T-cell (primary cell): Measurements from ENCODE around the gene KCND2. TPM values are rescaled to one million over a fixed set of nuclear protein-coding genes. Genes with fewer than 3 reads are reported as not detected.
A peak's percentile ranks its signal among the peaks of the same experiment; 100 is the strongest.

Experiments
- ATAC-seq, 4 experiments: fragments of 200-7000 bp in 3 of 4; fragments of 150-1000 bp in 1 of 4; cut with Tn5 transposase; replicated peaks in 1 of 4; 1 replicate in 3 of 4; 2 replicates in 1 of 4; pipeline ENCODE4 v1.10.0; 2021; ENCODE audit warnings: moderate library complexity in 3 of 4, mild to moderate bottlenecking in 2 of 4, moderate number of reproducible peaks in 1 of 4
- CTCF ChIA-PET, 2 donors: fragments of 300-600 bp; sonication (Branson Sonifier 250); formaldehyde crosslinking; loops; one replicate each; lab custom pipeline; 2022; ENCODE audit warnings: antibody characterized with exemption in 2 of 2; lab: Charles Lee
- POLR2A ChIA-PET, 2 donors: fragments of 300-600 bp; sonication (Branson Sonifier 250); formaldehyde crosslinking; loops; one replicate each; lab custom pipeline; 2022; ENCODE audit warnings: antibody characterized with exemption in 2 of 2; lab: Charles Lee
- DNase-seq, 35 experiments: peaks; one replicate each; pipeline versions ENCODE4 v3.0.0 to v3.0.0-alpha.2; 2013 to 2023
- H3K27ac ChIP-seq: one replicate; pipeline ENCODE4 v1.5.1; 2013; ENCODE audit warnings: low read length
- H3K27me3 ChIP-seq, 2 experiments: replicated peaks in 1 of 2; 1 replicate in 1 of 2; 2 replicates in 1 of 2; pipeline versions ENCODE4 v1.6.1 to v1.7.0; 2013; ENCODE audit warnings: low read length in 1 of 2, mixed read lengths in 1 of 2; ENCODE audit not compliant: control insufficient read depth in 2 of 2, insufficient read depth in 2 of 2; ENCODE audit errors: extremely low read depth in 1 of 2
- H3K36me3 ChIP-seq, 2 donors: 1 replicate in 1 of 2; 2 replicates in 1 of 2; pipeline versions ENCODE4 v1.6.1 to v1.7.0; 2013; ENCODE audit warnings: low read length in 1 of 2; ENCODE audit not compliant: control insufficient read depth in 2 of 2, insufficient read depth in 1 of 2; ENCODE audit errors: extremely low read depth in 1 of 2
- H3K4me1 ChIP-seq, 2 experiments: 1 replicate in 1 of 2; 2 replicates in 1 of 2; pipeline versions ENCODE4 v1.6.1 to v1.7.0; 2013; ENCODE audit warnings: low read length in 2 of 2, mixed read lengths in 1 of 2; ENCODE audit not compliant: insufficient read depth in 2 of 2, control insufficient read depth in 1 of 2; ENCODE audit errors: extremely low read depth in 1 of 2
- H3K4me3 ChIP-seq, 2 donors: 1 replicate in 1 of 2; 2 replicates in 1 of 2; pipeline versions ENCODE4 v1.5.1 to v1.7.0; 2013; ENCODE audit warnings: mild to moderate bottlenecking in 2 of 2, low read length in 1 of 2, moderate library complexity in 1 of 2; ENCODE audit not compliant: control insufficient read depth in 1 of 2; ENCODE audit errors: extremely low read depth in 1 of 2
- H3K9me3 ChIP-seq: 2 replicates; pipeline ENCODE4 v1.7.0; 2013
- H3K27ac Mint-ChIP-seq, 2 donors: one replicate each; pipeline ENCODE4 v1.8.0; 2020 to 2021; ENCODE audit warnings: mild to moderate bottlenecking in 2 of 2, mixed read lengths in 2 of 2
- H3K27me3 Mint-ChIP-seq, 2 donors: one replicate each; pipeline ENCODE4 v1.8.0; 2021 to 2022; ENCODE audit warnings: mixed read lengths in 2 of 2
- H3K36me3 Mint-ChIP-seq: one replicate; pipeline ENCODE4 v1.8.0; 2021; ENCODE audit warnings: mixed read lengths
- H3K4me1 Mint-ChIP-seq, 3 donors: one replicate each; pipeline ENCODE4 v1.8.0; 2020 to 2022; ENCODE audit warnings: mixed read lengths in 3 of 3, mild to moderate bottlenecking in 1 of 3
- H3K4me3 Mint-ChIP-seq, 3 donors: one replicate each; pipeline ENCODE4 v1.8.0; 2020 to 2022; ENCODE audit warnings: mild to moderate bottlenecking in 3 of 3, mixed read lengths in 3 of 3, moderate library complexity in 3 of 3
- H3K9me3 Mint-ChIP-seq, 3 donors: one replicate each; pipeline ENCODE4 v1.8.0; 2020 to 2022; ENCODE audit warnings: mixed read lengths in 3 of 3
- WGBS: methylation state at CpG from one replicate; pipeline ENCODE4 v1.1.5; 2013; ENCODE audit warnings: missing lambda C conversion rate; ENCODE audit not compliant: insufficient coverage; 5-methylcytosine and 5-hydroxymethylcytosine counted together
- total RNA-seq, 35 experiments: library from RNA in 6 of 35; stranded (reverse) in 6 of 35; fragments of 120-200 nt in 1 of 35; gene quantifications; one replicate each; pipeline versions ENCODE4 v1.2.1 to v1.2.4 and lab custom pipeline; 2013 to 2026

The KCND2 gene
- total RNA-seq, 5 donors from 2014 or later (not counting 1 experiment from before 2014, with no cell fraction given) = not detected

DNA sequence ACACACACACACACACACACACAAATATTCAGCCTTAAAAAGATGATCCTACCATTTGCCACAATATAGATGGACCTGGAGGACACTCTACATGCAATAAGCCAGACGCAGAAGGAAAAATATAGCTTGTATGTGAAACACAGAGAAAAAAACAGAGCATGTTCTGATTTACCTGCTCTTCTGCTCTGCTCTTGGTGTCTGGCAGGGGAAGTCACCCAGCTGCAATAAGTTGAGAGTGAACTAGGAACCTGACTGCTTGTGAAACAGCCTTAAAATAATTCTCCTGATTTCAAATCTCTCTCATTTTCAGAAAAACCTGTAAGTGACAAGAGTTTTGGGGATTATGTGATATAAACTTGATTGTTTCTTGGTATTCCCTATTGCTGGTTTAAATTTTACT is 31.0 kb upstream of the KCND2 start:
- H3K4me1 Mint-ChIP-seq = no peaks in the 10 kb centered on the region
- DNase-seq (no peak), ATAC-seq (no peak)
- H3K9me3 Mint-ChIP-seq = peaks cover 5 to 9% (median 6%) of the 10 kb centered on the region in 3 donors
- H3K27me3 Mint-ChIP-seq = no peaks in the 10 kb centered on the region
- H3K27me3 ChIP-seq = no peaks in the 10 kb centered on the region
- no peak overlapping the region for H3K4me3 Mint-ChIP-seq
- H3K4me1 ChIP-seq = no peaks in the 10 kb centered on the region
- ChIA-PET CTCF (no interaction called here), POLR2A (no interaction called here)
- H3K36me3 Mint-ChIP-seq = no peaks in the 10 kb centered on the region
- no peak overlapping the region for H3K27ac ChIP-seq
- H3K9me3 ChIP-seq = no peaks in the 10 kb centered on the region
- 100% methylated on average over 1 of the region's 1 CpG for WGBS
- no peaks in the 10 kb centered on the region for H3K36me3 ChIP-seq
- H3K27ac Mint-ChIP-seq = no peak overlapping the region
- no peak overlapping the region for H3K4me3 ChIP-seq

DNA sequence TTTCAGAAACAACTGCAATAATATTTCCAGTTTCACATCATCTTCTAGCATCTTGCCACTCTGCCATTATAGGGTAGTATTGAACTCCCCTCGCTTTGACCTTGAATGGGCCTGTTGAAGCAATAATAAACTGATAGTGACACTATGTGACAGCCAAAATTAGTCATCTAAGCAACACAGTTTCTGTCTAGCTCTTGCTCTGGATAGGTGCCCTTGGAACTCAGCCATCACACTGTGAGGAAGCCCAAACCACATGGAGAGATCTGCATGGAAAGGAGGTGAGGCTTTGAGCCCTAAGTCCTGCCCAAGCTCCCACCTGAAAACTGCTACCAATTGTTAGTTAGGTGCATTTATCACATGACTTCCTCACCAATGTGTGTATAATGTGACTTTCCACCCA is 18.1 kb upstream of the KCND2 start:
- Histone ChIP-seq H3K27me3 (no peaks in the 10 kb centered on the region), H3K36me3 (no peaks in the 10 kb centered on the region), H3K9me3 (no peaks in the 10 kb centered on the region), H3K4me3 (no peak overlapping the region), H3K4me1 (no peaks in the 10 kb centered on the region), H3K27ac (no peak overlapping the region)
- ATAC-seq = no peak
- no peaks in the 10 kb centered on the region for H3K36me3 Mint-ChIP-seq
- no peaks in the 10 kb centered on the region for H3K27me3 Mint-ChIP-seq
- H3K27ac Mint-ChIP-seq = no peak overlapping the region
- ChIA-PET CTCF (no interaction called here), POLR2A (no interaction called here)
- no peak overlapping the region for H3K4me3 Mint-ChIP-seq
- H3K4me1 Mint-ChIP-seq = no peaks in the 10 kb centered on the region
- no peak for DNase-seq
- no CpG with 5 or more reads among the region's 1 CpG for WGBS
- H3K9me3 Mint-ChIP-seq = peaks cover 7 to 32% (median 11%) of the 10 kb centered on the region in 3 donors

DNA sequence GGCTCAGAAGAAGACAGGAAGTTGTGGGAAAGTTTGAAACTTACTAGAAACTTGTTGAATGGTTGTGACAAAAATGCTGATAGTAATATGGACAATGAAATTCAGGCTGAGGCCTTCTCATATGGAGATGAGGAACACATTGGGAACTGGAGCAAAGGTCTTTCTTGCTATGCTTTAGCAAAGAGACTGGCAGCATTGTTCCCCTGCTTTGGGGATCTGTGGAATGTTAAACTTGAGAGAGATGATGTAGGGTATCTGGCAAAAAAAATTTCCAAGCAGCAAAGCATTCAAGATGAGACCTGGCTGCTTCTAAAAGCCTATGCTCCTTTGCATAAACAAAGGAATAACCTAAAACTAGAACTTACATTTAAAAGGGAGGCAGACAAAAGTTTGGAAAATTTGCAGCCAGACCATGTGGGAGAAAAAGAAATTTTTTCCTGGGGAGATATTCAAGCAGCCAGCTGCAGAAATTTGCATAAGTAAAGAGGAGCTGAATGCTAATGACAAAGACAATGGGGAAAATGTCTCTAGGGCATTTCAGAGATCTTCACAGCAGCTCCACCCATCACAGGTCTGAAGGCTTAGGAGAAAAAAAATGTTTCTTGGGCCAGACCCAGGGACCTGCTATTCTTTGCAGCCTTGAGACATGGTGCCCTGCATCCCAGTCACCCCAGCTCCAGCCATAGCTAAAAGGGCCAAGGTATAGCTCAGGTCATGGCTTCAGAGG is 16.5 kb upstream of the KCND2 start:
- ChIA-PET POLR2A (no interaction called here), CTCF (no interaction called here)
- H3K4me1 Mint-ChIP-seq = no peaks in the 10 kb centered on the region
- H3K9me3 ChIP-seq = no peaks in the 10 kb centered on the region
- no peaks in the 10 kb centered on the region for H3K27me3 ChIP-seq
- no peaks in the 10 kb centered on the region for H3K36me3 ChIP-seq
- no peak overlapping the region for H3K27ac Mint-ChIP-seq
- no peak overlapping the region for H3K4me3 Mint-ChIP-seq
- no peaks in the 10 kb centered on the region for H3K4me1 ChIP-seq
- ATAC-seq = no peak
- H3K4me3 ChIP-seq = no peak overlapping the region
- DNase-seq = no peak
- H3K9me3 Mint-ChIP-seq = peaks cover 9 to 32% (median 15%) of the 10 kb centered on the region in 3 donors
- H3K27ac ChIP-seq = no peak overlapping the region
- H3K27me3 Mint-ChIP-seq = no peaks in the 10 kb centered on the region
- no peaks in the 10 kb centered on the region for H3K36me3 Mint-ChIP-seq

DNA sequence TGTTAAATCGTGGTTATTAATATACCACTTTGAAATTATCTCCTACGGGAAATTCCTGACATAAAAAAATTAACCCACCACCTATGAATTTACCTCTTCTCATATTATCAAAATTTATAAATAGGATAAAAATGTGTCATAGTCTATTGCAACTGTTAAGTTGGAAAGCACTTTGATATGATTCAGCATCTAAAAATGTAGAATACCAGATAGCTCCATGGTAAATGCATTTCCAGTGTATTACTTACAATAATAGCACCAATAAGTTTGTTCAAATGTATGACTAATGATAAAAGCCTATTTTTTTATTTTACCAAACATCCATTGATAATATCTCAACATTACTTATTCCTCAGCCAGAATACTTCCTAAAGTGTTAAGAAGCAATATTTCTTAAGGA is 13.6 kb upstream of the KCND2 start:
- peaks cover 5 to 21% (median 15%) of the 10 kb centered on the region in 3 donors for H3K9me3 Mint-ChIP-seq
- DNase-seq = no peak
- ChIA-PET CTCF (no interaction called here), POLR2A (no interaction called here)
- H3K27me3 Mint-ChIP-seq = no peaks in the 10 kb centered on the region
- Histone ChIP-seq H3K27ac (no peak overlapping the region), H3K36me3 (no peaks in the 10 kb centered on the region), H3K4me3 (no peak overlapping the region), H3K4me1 (no peaks in the 10 kb centered on the region), H3K27me3 (no peaks in the 10 kb centered on the region), H3K9me3 (no peaks in the 10 kb centered on the region)
- H3K36me3 Mint-ChIP-seq = no peaks in the 10 kb centered on the region
- no peak for ATAC-seq
- no CpG with 5 or more reads among the region's 2 CpGs for WGBS
- H3K27ac Mint-ChIP-seq = no peak overlapping the region
- H3K4me1 Mint-ChIP-seq = no peaks in the 10 kb centered on the region
- H3K4me3 Mint-ChIP-seq = no peak overlapping the region

DNA sequence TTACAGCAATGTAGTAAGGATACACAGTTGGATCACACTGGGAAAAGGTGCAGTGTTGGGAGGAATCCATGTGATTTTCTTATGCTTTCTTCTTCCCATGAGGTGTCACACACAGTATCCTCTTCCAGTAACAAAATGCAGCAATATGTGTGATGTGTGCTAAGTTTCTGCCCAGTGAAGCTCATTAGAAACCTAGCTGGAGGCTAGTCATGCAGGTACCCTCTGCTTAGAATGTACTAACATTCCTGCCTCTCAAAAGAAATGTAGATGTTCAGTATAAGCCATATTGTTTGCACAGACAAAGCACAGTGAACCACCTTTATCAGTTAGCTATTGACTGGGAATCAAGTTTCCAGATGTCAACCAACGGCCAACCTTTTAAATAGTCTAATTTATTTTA is 12.9 kb upstream of the KCND2 start:
- no peak for DNase-seq
- ATAC-seq = no peak
- Histone ChIP-seq H3K4me1 (no peaks in the 10 kb centered on the region), H3K36me3 (no peaks in the 10 kb centered on the region), H3K4me3 (no peak overlapping the region), H3K27ac (no peak overlapping the region), H3K27me3 (no peaks in the 10 kb centered on the region), H3K9me3 (no peaks in the 10 kb centered on the region)
- POLR2A ChIA-PET = no interaction called here
- Mint-ChIP-seq H3K27me3 (no peaks in the 10 kb centered on the region), H3K4me3 (no peak overlapping the region), H3K36me3 (no peaks in the 10 kb centered on the region), H3K27ac (no peak overlapping the region), H3K9me3 (peaks cover 5 to 16% (median 15%) of the 10 kb centered on the region in 3 donors), H3K4me1 (no peaks in the 10 kb centered on the region)
- no CpG with 5 or more reads among the region's 1 CpG for WGBS
- CTCF ChIA-PET = no interaction called here

DNA sequence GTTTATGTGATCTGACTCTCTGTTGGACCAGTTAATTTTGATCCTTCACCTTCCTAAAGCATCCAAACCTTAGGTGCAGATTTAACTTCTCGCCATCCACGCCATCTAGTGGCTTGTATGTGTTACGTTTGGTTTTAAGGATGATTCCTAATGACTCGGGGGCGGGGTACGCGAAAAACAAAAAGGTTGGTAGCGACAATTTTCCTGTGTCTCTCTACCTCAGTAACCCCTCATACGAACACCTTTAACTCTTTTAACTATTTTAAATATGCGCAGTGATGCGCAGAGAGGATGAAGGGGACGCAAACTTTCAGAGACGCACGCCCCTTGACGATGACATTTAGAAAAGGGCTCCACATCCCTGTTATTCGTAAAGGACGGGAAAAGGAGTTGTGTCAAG is 714 bp upstream of the KCND2 start:
- Histone ChIP-seq H3K4me3 (peak overlapping the region in 1 of 2 donors; percentile 11), H3K36me3 (no peaks in the 10 kb centered on the region), H3K9me3 (no peaks in the 10 kb centered on the region), H3K27ac (no peak overlapping the region), H3K27me3 (peaks cover 10 to 18% of the 10 kb centered on the region in 2 experiments), H3K4me1 (no peaks in the 10 kb centered on the region)
- ChIA-PET POLR2A (no interaction called here), CTCF (no interaction called here)
- Mint-ChIP-seq H3K36me3 (no peaks in the 10 kb centered on the region), H3K4me1 (peaks cover 0 to 7% (median 2%) of the 10 kb centered on the region in 3 donors), H3K27me3 (peaks cover 22 to 35% of the 10 kb centered on the region in 2 donors), H3K27ac (no peak overlapping the region), H3K9me3 (peaks cover 0 to 4% (median 0%) of the 10 kb centered on the region in 3 donors), H3K4me3 (no peak overlapping the region)
- DNase-seq (no peak), ATAC-seq (no peak)
- 2% methylated on average over 8 of the region's 17 CpGs for WGBS
